ENCODE data around the gene TBC1D3E.
"Not testable (repeated sequence)": the region's sequence is repeated elsewhere in the genome, so short reads cannot be mapped to it uniquely, and the experiment has no call there.

TBC1D3E gene

DNA sequence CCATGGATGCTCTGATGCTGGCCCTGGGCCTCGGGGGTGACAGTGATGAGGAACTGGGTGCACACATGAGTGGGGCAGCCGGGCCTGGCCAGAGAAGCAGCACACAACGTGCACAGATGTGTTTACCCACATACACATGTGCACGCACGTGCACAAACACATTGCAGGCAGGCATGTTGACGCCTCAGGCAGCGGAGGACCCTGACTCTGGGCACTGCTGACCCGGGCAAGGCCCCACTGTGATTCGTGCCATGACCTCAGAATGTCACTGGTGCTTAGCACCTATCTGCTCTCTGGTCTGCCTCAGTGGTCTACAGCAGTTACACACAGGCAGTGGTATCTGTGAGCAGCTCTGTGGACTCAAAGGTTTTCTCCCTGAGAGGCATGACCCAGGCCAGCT, at the start of gene TBC1D3E:
Gene TBC1D3E, plus strand, starts transcription at position 301 of the 400 bp plus-strand sequence. CDS start 1,545 bp downstream, outside the sequence.
- not testable (repeated sequence) for DNase-seq (ENCODE audit: low read depth in 2 of 2, low spot score in 1 of 2)

DNA sequence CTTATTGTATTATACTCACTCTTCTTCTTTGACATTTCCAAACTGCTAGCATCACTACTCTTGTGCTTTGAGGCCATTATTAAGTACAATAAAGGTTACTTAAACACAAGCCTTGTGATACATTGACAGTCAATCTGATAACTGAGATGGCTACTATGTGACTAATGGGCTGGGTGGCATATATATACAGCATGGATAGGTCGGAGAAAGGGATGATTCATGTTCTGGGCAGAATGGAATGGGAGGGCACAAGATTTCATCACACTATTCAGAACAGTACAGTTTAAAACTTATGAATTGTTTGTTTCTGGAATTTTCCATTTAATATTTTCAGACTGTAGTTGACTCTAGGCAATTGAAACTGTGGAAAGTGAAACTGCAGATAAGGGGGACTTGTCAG, 40.4 kb upstream of the TBC1D3E start:
- not testable (repeated sequence) for DNase-seq (ENCODE audit: low read depth in 2 of 2, low spot score in 1 of 2)

DNA sequence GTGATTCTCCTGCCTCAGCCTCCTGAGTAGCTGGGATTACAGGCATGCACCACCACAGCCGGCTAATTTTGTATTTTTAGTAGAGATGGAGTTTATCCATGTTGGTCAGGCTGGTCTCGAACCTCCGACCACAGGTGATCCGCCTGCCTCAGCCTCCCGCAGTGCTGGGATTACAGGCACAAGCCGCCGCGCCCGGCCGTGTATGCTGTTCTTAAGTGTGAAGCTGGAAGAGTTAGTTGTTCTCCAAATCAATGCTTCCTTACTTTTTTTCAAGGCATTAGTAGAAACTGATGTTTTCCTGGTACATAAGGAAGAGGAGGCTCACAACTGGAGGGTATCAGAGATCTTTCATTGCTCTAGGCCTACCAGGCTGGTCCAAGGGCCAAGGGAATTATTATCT, 39.6 kb upstream of the TBC1D3E start:
- DNase-seq (ENCODE audit: low read depth in 2 of 2, low spot score in 1 of 2), result not testable (repeated sequence)

- DNase-seq (ENCODE audit: low read depth in 2 of 2, low spot score in 1 of 2), result not testable (repeated sequence)
These were observed 33.6 kb upstream of the TBC1D3E start for GRCh38 chr17:38094059-38094694.

- not testable (repeated sequence) for DNase-seq (ENCODE audit: low read depth in 2 of 2, low spot score in 1 of 2)
These were observed 28.5 kb upstream of the TBC1D3E start for GRCh38 chr17:38099262-38099661.

- DNase-seq (ENCODE audit: low read depth in 2 of 2, low spot score in 1 of 2), result not testable (repeated sequence)
These were observed 7.9 kb upstream of the TBC1D3E start for GRCh38 chr17:38119829-38120228.

GRCh38 chr17:38134860-38135259, 7.1 kb downstream of the TBC1D3E start:
- not testable (repeated sequence) for DNase-seq (ENCODE audit: low read depth in 2 of 2, low spot score in 1 of 2)

All from stimulated activated CD8-positive, alpha-beta memory T cell treated with anti-CD3 and anti-CD28 coated beads, Interleukin-4, amount 100 ng/mL, for 1 hour (primary cell).